ENCODE results near the gene DPH7.

DNA sequence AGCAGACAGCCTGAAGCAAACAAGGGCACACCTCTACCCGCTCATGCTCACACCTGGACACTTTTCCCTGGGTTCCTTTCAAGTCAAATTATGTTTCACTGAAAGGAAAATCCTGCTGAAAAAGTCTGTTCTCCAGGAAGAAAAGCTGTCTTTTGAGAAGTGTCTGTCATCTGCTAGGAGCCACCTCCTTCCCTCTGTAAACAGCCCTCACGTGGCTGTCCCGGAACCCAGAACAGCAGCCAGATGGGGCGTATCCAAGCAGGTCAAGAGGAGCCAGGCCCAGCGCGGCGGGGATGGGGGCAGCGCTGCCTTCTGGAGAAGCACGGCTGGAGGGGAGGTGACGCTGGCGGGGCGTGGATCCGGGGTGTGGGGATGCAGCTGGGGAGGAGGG lies 28.5 kb downstream of the DPH7 start, which contains the start of gene PNPLA7:
- no peak for TF ChIP-seq POLR2A (IDR thresholded peaks at IDR 0.05; ENCODE audit: low read length)
- TF ChIP-seq GATA1 (IDR thresholded peaks at IDR 0.05; ENCODE audit: low read depth, low read length), result no peak

Data from erythroblast (primary cell).